ENCODE measurements around the gene MRPS23.

The MRPS23 gene

DNA sequence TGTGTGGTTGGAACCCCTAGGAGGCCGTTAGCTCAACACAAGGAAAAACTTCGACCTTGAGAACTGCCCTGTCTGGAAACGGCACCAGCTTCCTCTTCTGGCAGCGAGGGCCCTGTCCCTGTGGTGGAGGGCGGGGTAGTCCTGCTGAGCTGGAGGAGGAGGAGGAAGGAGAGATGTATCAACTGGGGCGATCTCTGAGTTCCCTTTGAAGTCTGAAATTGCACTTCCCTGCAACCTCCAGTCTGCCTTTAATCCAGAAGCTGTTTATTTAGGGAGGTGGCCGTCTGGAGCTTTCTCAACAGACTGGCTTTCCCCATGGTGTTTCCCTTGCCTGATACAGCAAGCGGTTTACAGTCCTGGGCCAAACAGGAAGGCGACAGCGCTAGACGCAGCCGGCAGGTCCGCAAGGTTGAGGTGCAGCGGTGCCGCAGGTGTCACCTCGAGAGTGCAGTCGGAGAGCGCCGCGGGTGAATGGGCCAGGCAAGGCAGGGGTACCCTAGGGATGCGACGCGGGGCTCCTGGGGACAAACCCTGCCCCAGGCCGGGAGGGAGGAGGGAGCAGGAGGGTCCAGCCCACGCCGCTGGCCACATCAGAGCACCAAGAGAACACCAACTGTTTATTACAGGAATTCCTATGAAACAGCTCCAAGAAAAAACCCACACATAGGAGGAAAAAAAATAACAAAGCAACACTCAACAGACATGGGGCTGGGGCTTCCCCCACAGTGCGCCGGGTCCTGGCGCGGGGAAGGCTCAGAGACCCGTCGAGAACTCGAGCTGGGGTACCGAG, 11.4 kb upstream of the MRPS23 start:
- WGBS, 2 donors (ENCODE audit: extremely low coverage in 2 of 2, insufficient read length in 2 of 2, insufficient replicate concordance in 1 of 2), result no CpG with 5 or more reads among the region's 34 CpGs
- H4K91ac ChIP-seq (ENCODE audit: low read depth, low read length, poor library complexity), result peak overlapping the region; percentile 79
- no peak overlapping the region for H2BK5ac ChIP-seq (ENCODE audit: low read length)
- no peaks in the 10 kb centered on the region for H3K79me1 ChIP-seq (ENCODE audit: low read depth, low read length)
- peaks cover 2 to 49% of the 10 kb centered on the region in 2 donors for H3K36me3 ChIP-seq (replicated peaks in 1 of 2; ENCODE audit: control insufficient read depth in 2 of 2, insufficient read depth in 2 of 2, low read length in 2 of 2)
- H3K4me3 ChIP-seq (ENCODE audit: low read length in 2 of 2), result peak overlapping the region in 1 of 2 donors; percentile 64
- H3K18ac ChIP-seq (ENCODE audit: low read length), result peak overlapping the region; percentile 95
- H3K9ac ChIP-seq (ENCODE audit: low read depth, low read length, poor library complexity), result peak overlapping the region; percentile 89
- no peak overlapping the region for H4K8ac ChIP-seq (ENCODE audit: low read depth, low read length)
- peak overlapping the region; percentile 27 for H2AK5ac ChIP-seq (ENCODE audit: low read depth, low read length)
- no peak overlapping the region for H2AFZ ChIP-seq (ENCODE audit: low read length)
- peaks cover 0 to 20% (median 0%) of the 10 kb centered on the region in 3 experiments for H3K27me3 ChIP-seq (ENCODE audit: control insufficient read depth in 3 of 3, insufficient read depth in 3 of 3, low read depth in 1 of 3, low read length in 3 of 3)
- peaks cover 2 to 20% of the 10 kb centered on the region in 2 donors for H3K4me1 ChIP-seq (ENCODE audit: control insufficient read depth in 2 of 2, insufficient read depth in 1 of 2, low read depth in 1 of 2, low read length in 2 of 2)
- peak overlapping the region; percentile 25 for H2BK12ac ChIP-seq (ENCODE audit: low read length)
- H3K4me2 ChIP-seq (ENCODE audit: insufficient read depth, low read length, poor library complexity, severe bottlenecking), result peak overlapping the region; percentile 92
- H3K9me3 ChIP-seq (replicated peaks in 1 of 2; ENCODE audit: control insufficient read depth in 2 of 2, insufficient read depth in 1 of 2, low read depth in 1 of 2, low read length in 2 of 2), result no peaks in the 10 kb centered on the region
- H3K4ac ChIP-seq (ENCODE audit: low read length), result no peak overlapping the region
- H3K23ac ChIP-seq (ENCODE audit: low read depth, low read length, poor library complexity), result peak overlapping the region; percentile 83
- H2BK120ac ChIP-seq (ENCODE audit: low read depth, low read length), result peak overlapping the region; percentile 82
- DNase-seq (ENCODE audit: low spot score), result no peak
- no peak overlapping the region for H3K27ac ChIP-seq (replicated peaks; ENCODE audit: low read length)
- H2BK15ac ChIP-seq (ENCODE audit: low read length), result peak overlapping the region; percentile 62
- H3K14ac ChIP-seq (ENCODE audit: low read length), result no peak overlapping the region

DNA sequence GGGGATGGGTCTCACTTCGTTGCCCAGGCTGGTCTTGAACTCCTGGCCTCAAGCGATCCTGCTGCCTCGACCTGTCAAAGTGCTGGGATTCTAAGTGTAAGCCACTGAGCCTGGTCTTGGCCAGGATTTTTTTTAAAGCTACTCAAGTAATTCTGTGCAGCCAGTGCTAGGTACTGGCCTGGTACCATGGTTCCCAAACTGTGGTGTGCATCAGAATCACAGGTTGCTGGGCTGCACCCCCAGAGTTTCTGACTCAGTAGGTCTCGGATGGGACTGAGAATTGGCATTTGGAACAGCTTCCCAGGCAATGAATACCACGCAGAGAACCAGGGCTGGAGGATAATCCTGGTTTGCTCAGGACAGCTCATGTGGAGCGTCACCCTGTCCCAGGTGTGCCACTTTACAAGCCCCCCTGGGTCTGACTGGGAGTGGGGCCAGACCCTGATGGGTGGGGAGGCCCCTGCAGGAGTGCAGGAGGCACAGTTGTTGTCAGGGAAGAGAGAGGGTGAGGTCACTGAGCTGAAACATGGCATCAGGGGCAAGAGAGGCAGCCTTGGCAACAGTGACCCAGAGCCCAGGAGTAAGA, 10.7 kb upstream of the MRPS23 start:
- Histone ChIP-seq H3K4ac (ENCODE audit: low read length) (no peak overlapping the region), H3K23ac (ENCODE audit: low read depth, low read length, poor library complexity) (no peak overlapping the region), H2AFZ (ENCODE audit: low read length) (no peak overlapping the region), H3K36me3 (replicated peaks in 1 of 2; ENCODE audit: control insufficient read depth in 2 of 2, insufficient read depth in 2 of 2, low read length in 2 of 2) (peaks cover 0 to 45% of the 10 kb centered on the region in 2 donors), H3K27me3 (ENCODE audit: control insufficient read depth in 3 of 3, insufficient read depth in 3 of 3, low read depth in 1 of 3, low read length in 3 of 3) (peaks cover 0 to 20% (median 0%) of the 10 kb centered on the region in 3 experiments), H3K4me1 (ENCODE audit: control insufficient read depth in 2 of 2, insufficient read depth in 1 of 2, low read depth in 1 of 2, low read length in 2 of 2) (peaks cover 2 to 22% of the 10 kb centered on the region in 2 donors), H3K79me1 (ENCODE audit: low read depth, low read length) (no peaks in the 10 kb centered on the region), H3K14ac (ENCODE audit: low read length) (no peak overlapping the region), H3K4me2 (ENCODE audit: insufficient read depth, low read length, poor library complexity, severe bottlenecking) (no peak overlapping the region), H2BK120ac (ENCODE audit: low read depth, low read length) (no peak overlapping the region), H2BK12ac (ENCODE audit: low read length) (no peak overlapping the region), H2BK5ac (ENCODE audit: low read length) (peak overlapping the region; percentile 70), H4K8ac (ENCODE audit: low read depth, low read length) (no peak overlapping the region), H3K4me3 (ENCODE audit: low read length in 2 of 2) (no peak overlapping the region), H3K27ac (replicated peaks; ENCODE audit: low read length) (no peak overlapping the region), H4K91ac (ENCODE audit: low read depth, low read length, poor library complexity) (no peak overlapping the region), H2BK15ac (ENCODE audit: low read length) (peak overlapping the region; percentile 52), H2AK5ac (ENCODE audit: low read depth, low read length) (peak overlapping the region; percentile 27), H3K9me3 (replicated peaks in 1 of 2; ENCODE audit: control insufficient read depth in 2 of 2, insufficient read depth in 1 of 2, low read depth in 1 of 2, low read length in 2 of 2) (no peaks in the 10 kb centered on the region), H3K9ac (ENCODE audit: low read depth, low read length, poor library complexity) (no peak overlapping the region), H3K18ac (ENCODE audit: low read length) (peak overlapping the region; percentile 61)
- no CpG with 5 or more reads among the region's 6 CpGs for WGBS, 2 donors (ENCODE audit: extremely low coverage in 2 of 2, insufficient read length in 2 of 2, insufficient replicate concordance in 1 of 2)
- DNase-seq (ENCODE audit: low spot score), result no peak

DNA sequence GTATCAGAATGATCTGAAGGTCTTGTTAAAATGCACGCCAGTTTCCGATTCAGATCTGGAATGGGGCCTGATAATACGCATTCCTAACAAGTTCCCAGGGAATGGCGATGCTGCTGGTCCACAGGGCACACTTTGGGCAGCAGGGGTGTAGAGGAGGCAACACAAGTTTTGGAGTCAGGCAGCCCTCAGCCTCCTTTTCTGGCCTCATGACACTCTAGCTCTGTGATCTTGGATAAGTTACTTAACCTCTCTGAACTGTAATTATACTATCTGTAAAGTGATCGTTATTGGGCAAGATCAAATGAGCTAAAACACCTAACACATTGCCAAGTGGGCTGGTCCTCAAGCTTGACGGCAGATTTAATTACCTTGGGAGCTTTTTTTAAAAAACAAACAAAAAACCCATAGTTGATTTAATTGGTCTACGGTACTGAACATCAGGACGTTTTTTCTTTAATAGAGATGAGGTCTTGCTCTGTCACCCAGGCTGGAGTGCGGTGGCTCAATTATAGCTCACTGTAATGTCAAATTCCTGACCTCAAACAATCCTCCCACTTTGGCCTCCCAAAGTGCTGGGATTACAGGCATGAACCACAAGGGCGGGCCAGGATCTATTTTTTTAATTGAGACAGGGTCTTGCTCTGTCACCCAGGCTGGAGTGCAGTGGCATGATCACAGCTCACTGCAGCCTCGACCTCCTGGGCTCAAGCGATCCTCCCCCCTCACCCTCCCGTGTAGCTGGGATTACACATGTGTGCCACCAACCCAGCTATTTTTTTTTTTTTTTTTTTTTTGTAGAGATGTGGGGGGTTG, 10.0 kb upstream of the MRPS23 start:
- Histone ChIP-seq H3K4me1 (ENCODE audit: control insufficient read depth in 2 of 2, insufficient read depth in 1 of 2, low read depth in 1 of 2, low read length in 2 of 2) (peaks cover 2 to 24% of the 10 kb centered on the region in 2 donors), H2BK5ac (ENCODE audit: low read length) (no peak overlapping the region), H2AK5ac (ENCODE audit: low read depth, low read length) (no peak overlapping the region), H3K36me3 (replicated peaks in 1 of 2; ENCODE audit: control insufficient read depth in 2 of 2, insufficient read depth in 2 of 2, low read length in 2 of 2) (peaks cover 0 to 38% of the 10 kb centered on the region in 2 donors), H3K27ac (replicated peaks; ENCODE audit: low read length) (no peak overlapping the region), H3K4me3 (ENCODE audit: low read length in 2 of 2) (no peak overlapping the region), H3K79me1 (ENCODE audit: low read depth, low read length) (no peaks in the 10 kb centered on the region), H4K8ac (ENCODE audit: low read depth, low read length) (no peak overlapping the region), H3K9ac (ENCODE audit: low read depth, low read length, poor library complexity) (no peak overlapping the region), H2AFZ (ENCODE audit: low read length) (no peak overlapping the region), H3K4me2 (ENCODE audit: insufficient read depth, low read length, poor library complexity, severe bottlenecking) (no peak overlapping the region), H3K9me3 (replicated peaks in 1 of 2; ENCODE audit: control insufficient read depth in 2 of 2, insufficient read depth in 1 of 2, low read depth in 1 of 2, low read length in 2 of 2) (no peaks in the 10 kb centered on the region), H2BK12ac (ENCODE audit: low read length) (no peak overlapping the region), H3K27me3 (ENCODE audit: control insufficient read depth in 3 of 3, insufficient read depth in 3 of 3, low read depth in 1 of 3, low read length in 3 of 3) (peaks cover 0 to 20% (median 0%) of the 10 kb centered on the region in 3 experiments), H3K4ac (ENCODE audit: low read length) (no peak overlapping the region), H2BK120ac (ENCODE audit: low read depth, low read length) (no peak overlapping the region), H2BK15ac (ENCODE audit: low read length) (no peak overlapping the region), H3K14ac (ENCODE audit: low read length) (no peak overlapping the region), H3K23ac (ENCODE audit: low read depth, low read length, poor library complexity) (no peak overlapping the region), H3K18ac (ENCODE audit: low read length) (no peak overlapping the region), H4K91ac (ENCODE audit: low read depth, low read length, poor library complexity) (no peak overlapping the region)
- no CpG with 5 or more reads among the region's 13 CpGs for WGBS, 2 donors (ENCODE audit: extremely low coverage in 2 of 2, insufficient read length in 2 of 2, insufficient replicate concordance in 1 of 2)
- DNase-seq (ENCODE audit: low spot score), result no peak

Data from neuronal stem cell (in vitro differentiated cells).